ENCODE data around the gene SPOCK1. TPM values are rescaled to one million over a fixed set of nuclear protein-coding genes. Genes with fewer than 3 reads are reported as not detected.

SPOCK1 gene
- total and polyA plus RNA-seq, 12 donors, result 13.7 to 70.3 (median 28.6) TPM

GRCh38 chr5:137410234-137411010 is 88.7 kb downstream of the SPOCK1 start:
- ATAC-seq (no peak), DNase-seq (no peak)
- no peak overlapping the region for H3K4me3 ChIP-seq
- 75% methylated on average over 4 of the region's 4 CpGs for WGBS, 2 donors
- H3K27ac ChIP-seq, result no peak overlapping the region
- H3K9me3 ChIP-seq, result peaks cover 0 to 2% (median 0%) of the 10 kb centered on the region in 11 donors
- H3K36me3 ChIP-seq, result no peaks in the 10 kb centered on the region
- peaks cover 0 to 2% (median 0%) of the 10 kb centered on the region in 7 donors for H3K27me3 ChIP-seq
- peaks cover 0 to 30% (median 7%) of the 10 kb centered on the region in 9 donors for H3K4me1 ChIP-seq
- no peak for TF ChIP-seq CTCF (IDR thresholded peaks at IDR 0.05)
- intact Hi-C loops (cut with DNase I), result no loop called here

- Histone ChIP-seq H3K27me3 (peaks cover 0 to 7% (median 0%) of the 10 kb centered on the region in 7 donors), H3K4me3 (no peak overlapping the region), H3K9me3 (no peaks in the 10 kb centered on the region), H3K36me3 (no peaks in the 10 kb centered on the region), H3K27ac (no peak overlapping the region), H3K4me1 (peaks cover 0 to 23% (median 6%) of the 10 kb centered on the region in 9 donors)
- DNase-seq, result no peak
- no peak for TF ChIP-seq CTCF (IDR thresholded peaks at IDR 0.05)
- no peak for ATAC-seq
- intact Hi-C loops (cut with DNase I), result no loop called here
These were observed 89.4 kb downstream of the SPOCK1 start for GRCh38 chr5:137409736-137410135.

DNA sequence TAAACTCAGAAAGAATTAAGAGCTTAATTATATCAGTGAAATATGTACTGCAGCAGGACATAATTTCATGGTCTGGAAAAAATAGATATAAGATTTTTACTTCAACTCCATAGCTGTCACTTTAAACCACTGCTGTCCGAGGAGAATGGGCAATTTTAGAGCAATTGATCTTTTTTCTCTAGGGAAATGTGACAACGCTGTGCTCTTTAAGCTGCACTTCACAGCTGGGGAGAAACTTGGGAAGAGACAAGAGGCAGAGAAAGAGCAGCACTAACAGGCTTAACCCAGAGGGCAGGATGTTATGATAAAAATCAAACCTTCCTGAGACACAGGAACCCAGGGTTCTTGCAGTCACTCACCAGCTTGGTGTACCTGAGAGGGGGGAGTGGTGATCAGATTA is 92.0 kb downstream of the SPOCK1 start:
- no peak for ATAC-seq
- H3K4me1 ChIP-seq, result no peaks in the 10 kb centered on the region
- no peaks in the 10 kb centered on the region for H3K36me3 ChIP-seq
- 44 to 58% methylated on average over 2 of the region's 2 CpGs for WGBS, 2 donors
- intact Hi-C loops (cut with DNase I), result no loop called here
- no peak overlapping the region for H3K27ac ChIP-seq
- no peak overlapping the region for H3K4me3 ChIP-seq
- H3K9me3 ChIP-seq, result no peaks in the 10 kb centered on the region
- H3K27me3 ChIP-seq, result peaks cover 0 to 7% (median 0%) of the 10 kb centered on the region in 7 donors
- no peak for DNase-seq
- TF ChIP-seq CTCF (IDR thresholded peaks at IDR 0.05), result no peak

GRCh38 chr5:137405393-137405792 is 93.7 kb downstream of the SPOCK1 start:
- Histone ChIP-seq H3K27me3 (peaks cover 0 to 7% (median 0%) of the 10 kb centered on the region in 7 donors), H3K4me1 (no peaks in the 10 kb centered on the region), H3K9me3 (no peaks in the 10 kb centered on the region), H3K4me3 (no peak overlapping the region), H3K27ac (no peak overlapping the region), H3K36me3 (no peaks in the 10 kb centered on the region)
- ATAC-seq (no peak), DNase-seq (no peak)
- no peak for TF ChIP-seq CTCF (IDR thresholded peaks at IDR 0.05)
- intact Hi-C loops (cut with DNase I), result no loop called here
- WGBS, 2 donors, result 78 to 87% methylated on average over 10 of the region's 10 CpGs
